Hematopoietic multipotent progenitor cell treated with erythropoietin and hydrocortisone succinate and interleukin-3 and kit ligand, for 6 days (in vitro differentiated cells): Measurements from ENCODE around the gene NEU4.
"Not testable (repeated sequence)": the region's sequence is repeated elsewhere in the genome, so short reads cannot be mapped to it uniquely, and the experiment has no call there.

Experiments
- DNase-seq: peaks from one replicate; pipeline ENCODE4 v3.0.0-alpha.2; 2015

The NEU4 gene

GRCh38 chr2:241814393-241814642 is 5.3 kb downstream of the NEU4 start:
- no peak for DNase-seq

GRCh38 chr2:241814643-241815476 is 5.9 kb downstream of the NEU4 start:
- no peak for DNase-seq

- no peak for DNase-seq
Observed at GRCh38 chr2:241815477-241816430, 6.8 kb downstream of the NEU4 start.

DNA sequence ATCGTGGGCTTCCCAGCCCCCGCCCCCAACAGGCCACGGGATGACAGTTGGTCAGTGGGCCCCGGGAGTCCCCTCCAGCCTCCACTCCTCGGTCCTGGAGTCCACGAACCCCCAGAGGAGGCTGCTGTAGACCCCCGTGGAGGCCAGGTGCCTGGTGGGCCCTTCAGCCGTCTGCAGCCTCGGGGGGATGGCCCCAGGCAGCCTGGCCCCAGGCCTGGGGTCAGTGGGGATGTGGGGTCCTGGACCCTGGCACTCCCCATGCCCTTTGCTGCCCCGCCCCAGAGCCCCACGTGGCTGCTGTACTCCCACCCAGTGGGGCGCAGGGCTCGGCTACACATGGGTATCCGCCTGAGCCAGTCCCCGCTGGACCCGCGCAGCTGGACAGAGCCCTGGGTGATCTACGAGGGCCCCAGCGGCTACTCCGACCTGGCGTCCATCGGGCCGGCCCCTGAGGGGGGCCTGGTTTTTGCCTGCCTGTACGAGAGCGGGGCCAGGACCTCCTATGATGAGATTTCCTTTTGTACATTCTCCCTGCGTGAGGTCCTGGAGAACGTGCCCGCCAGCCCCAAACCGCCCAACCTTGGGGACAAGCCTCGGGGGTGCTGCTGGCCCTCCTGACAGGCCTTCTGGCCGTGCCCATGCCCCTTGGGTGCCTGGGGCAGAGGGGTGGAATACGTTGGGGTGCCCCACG is 7.6 kb downstream of the NEU4 start:
- DNase-seq, result no peak

DNA sequence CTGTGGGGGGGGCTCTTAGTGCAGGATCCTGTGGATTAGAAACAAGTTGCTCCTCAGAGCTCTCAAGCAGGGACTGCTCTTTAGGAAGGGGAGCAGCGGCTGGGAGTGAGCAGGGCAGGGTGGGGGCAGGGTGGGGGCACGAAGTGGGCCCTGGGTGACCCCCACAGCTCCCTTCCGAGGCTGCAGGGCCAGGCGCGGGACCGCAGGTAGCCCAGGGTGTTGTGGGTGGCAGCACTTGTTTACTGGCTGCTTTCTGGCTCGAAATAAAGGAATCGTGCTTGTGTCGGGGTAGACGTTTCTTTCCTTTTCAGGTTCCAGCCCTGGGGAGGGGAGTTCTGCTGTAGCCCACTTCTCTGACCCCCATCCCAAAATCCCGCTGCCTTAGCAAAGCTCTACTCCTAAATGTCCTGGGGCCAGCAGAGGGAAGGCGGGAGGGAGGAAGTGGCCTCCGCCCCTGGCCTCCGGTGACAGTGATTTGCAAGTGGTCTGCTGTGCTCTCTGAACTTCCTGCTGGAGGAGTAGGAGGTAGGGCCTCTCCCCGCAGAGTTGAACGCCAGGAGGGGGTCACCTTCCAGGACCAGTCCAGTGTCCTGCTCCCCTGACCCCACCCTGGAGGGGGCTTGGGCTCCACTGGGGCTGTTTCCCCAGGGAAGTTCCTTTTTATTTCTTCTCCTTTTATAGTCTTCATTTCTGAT is 8.3 kb downstream of the NEU4 start:
- DNase-seq, result no peak

DNA sequence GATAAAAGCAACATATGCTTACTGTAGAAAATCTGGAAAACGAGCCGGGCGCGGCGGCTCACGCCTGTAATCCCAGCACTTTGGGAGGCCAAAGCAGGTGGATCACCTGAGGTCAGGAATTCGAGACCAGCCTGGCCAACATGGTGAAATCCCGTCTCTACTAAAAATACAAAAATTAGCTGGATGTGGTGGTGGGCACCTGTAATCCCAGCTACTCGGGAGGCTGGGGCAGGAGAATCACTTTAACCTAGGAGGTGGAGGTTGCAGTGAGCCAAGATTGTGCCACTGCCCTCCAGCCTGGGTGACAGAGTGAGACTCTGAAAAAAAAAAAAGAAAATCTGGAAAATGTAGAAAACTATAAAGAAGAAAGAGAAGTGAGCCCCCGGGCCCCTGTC is 8.8 kb downstream of the NEU4 start:
- DNase-seq, result not testable (repeated sequence)

DNA sequence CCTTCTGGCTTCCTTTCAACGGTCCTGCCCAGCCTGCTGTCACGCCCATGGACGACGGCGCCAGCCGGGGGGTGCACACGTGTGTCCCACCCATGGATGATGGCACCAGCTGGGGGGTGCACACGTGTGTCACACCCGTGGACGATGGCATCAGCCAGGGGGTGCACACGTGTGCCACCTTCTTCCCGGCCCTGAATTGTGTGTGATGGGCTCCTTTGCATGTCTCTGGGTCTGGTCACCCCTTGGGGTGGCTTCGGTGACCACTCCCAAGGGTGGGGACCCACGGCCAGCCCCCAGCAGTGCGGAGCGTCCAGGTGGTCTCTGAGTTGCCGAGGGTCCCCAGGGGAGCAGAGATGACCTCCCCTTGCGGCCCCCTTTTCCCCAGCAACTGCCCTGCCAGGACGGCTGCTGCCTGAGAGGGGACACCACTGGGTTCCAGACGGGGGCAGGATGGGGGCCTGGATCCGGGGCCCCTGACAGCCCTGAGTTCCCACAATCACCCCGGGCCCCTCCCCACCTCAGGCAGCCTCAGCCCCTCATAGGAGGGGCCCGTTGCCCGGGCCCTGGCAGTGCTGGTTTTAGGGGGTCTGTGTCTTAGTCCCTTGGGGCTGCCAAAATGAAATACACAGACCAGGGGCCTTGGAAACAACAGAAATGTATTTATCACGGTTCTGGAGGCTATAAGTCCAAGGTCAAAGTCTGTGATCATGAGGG is 9.4 kb downstream of the NEU4 start:
- DNase-seq, result no peak

- DNase-seq, result no peak
Observed at GRCh38 chr2:241818943-241819270, 9.9 kb downstream of the NEU4 start.

DNA sequence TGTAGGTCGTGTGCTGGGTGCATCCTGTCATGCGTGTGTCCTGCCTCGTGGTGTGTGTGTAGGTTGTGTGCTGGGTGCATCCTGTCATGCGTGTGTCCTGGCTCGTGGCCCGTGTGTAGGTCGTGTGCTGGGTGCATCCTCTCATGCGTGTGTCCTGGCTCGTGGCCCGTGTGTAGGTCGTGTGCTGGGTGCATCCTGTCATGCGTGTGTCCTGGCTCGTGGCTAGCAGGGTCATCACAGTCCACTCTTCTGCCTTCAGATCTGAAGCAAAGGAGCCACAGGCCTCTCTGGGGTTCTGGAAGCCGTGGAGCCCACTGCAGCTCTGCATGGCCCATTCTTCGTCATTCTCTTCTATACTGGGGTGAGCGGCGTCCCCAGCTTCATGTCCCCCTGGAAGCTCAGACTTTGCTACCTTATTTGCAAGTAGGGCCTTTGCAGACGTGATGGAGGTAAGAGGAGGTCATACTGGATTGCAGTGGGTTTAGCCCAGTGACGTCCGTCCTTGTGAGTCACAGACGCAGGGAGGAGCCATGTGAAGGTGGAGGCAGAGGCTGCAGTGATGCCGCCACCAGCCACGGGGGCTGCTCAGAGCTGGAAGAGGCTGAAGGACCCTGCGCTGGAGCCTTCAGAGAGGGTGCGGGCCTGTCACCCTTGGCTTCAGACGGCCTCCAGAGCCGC is 11.1 kb downstream of the NEU4 start:
- not testable (repeated sequence) for DNase-seq

GRCh38 chr2:241820625-241821384 is 11.8 kb downstream of the NEU4 start:
- DNase-seq, result no peak

GRCh38 chr2:241821460-241822263 is 12.7 kb downstream of the NEU4 start:
- no peak for DNase-seq

GRCh38 chr2:241822264-241822623 is 13.3 kb downstream of the NEU4 start:
- DNase-seq, result no peak

DNA sequence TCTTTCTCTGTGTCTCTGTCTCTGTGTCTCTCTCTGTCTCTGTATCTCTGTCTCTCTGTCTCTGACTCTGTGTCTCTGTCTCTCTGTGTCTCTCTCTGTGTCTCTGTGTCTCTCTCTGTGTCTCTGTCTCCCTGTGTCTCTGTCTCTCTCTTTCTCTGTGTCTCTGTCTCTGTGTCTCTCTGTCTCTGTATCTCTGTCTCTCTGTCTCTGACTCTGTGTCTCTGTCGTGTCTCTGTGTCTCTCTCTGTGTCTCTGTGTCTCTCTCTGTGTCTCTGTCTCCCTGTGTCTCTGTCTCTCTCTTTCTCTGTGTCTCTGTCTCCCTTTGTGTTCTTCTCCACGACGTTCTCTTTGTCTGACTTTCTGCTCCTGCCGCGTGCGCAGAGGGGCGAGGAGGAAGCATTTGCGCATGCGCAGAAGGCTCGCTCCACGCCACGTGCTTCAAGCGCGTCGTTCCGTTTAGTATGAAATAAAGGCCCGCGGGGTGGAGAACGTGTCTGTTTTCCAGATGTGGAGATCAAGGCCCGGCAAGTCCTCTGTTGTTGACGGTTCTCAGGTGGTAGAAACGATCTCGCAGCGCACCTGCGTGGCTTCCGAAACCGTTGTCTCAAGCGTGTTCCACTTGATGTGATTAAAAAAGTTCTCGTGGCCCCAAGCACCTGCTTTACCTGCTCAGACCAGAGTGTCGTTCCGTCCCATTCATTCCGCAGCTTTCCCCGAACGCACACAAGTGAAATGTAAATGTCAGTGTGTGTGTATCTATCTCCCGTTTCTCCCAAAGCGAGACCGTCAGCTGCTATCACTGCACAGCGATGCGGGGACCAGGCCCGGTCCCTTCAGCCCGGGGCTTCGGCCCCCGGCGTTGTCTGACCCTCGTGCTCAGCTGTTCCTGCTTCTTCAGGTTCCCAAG is 14.8 kb downstream of the NEU4 start:
- not testable (repeated sequence) for DNase-seq

GRCh38 chr2:241827394-241827793 is 18.4 kb downstream of the NEU4 start:
- no peak for DNase-seq

DNA sequence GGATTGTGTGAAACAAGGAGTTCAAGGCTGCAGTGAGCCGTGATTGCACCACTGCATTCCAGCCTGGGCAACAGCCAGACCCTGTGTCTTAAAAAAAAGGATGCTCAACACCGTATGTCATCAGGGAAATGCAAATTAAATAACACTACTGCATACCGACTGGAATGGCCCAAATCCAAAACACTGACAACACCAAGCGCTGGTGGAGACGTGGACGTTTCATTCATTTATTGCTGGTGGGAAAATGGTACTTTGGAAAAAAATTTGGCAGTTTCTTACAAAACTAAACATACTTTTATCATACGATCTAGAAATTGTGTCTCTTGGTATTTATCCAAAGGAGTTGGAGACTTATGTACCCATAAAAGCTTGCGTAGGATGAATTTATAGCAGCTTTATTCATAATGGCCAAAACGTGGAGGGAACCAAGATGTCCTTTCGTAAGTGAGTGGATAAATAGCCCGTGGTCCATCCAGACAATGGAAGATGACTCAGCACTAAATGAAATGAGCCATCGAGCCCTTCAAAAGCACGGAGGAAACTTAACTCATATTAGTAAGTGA is 24.2 kb downstream of the NEU4 start:
- no peak for DNase-seq

DNA sequence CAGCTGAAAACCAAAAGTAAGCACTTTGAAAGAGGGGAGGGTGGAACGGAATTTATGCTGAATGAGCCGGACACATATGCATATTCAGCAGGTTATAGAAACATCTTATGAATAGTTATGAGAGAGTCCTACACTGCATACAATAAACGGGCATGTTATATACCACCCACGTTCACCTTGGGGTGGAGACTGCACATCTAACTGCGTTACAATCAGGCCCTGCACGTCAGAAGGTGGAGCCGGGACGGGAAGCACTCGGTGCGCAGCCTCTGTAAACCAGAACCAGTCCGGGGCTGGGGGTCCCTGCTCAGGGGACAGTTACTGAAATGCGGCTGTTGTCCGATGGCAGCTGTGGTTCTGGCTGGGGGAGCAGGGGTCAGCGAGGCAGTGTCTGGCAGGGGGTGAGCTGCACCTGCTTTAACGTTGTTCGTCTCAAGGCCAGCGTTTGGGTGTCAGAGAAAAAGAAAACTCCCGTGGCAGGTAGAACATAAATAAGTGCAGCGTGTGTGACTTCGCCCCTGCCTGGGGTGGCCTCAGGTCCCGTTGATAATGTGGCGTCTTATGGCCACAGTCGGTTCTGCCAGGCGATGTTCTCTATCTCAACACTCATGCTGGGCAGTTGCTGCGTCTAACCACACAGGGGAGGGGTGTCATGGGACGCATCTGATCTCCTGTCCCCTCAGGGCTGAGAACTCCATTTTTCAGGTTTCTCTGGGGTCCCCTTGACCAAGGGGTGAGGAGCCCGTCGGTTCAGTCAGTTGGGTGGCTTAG is 24.9 kb downstream of the NEU4 start:
- DNase-seq, result not testable (repeated sequence)

DNA sequence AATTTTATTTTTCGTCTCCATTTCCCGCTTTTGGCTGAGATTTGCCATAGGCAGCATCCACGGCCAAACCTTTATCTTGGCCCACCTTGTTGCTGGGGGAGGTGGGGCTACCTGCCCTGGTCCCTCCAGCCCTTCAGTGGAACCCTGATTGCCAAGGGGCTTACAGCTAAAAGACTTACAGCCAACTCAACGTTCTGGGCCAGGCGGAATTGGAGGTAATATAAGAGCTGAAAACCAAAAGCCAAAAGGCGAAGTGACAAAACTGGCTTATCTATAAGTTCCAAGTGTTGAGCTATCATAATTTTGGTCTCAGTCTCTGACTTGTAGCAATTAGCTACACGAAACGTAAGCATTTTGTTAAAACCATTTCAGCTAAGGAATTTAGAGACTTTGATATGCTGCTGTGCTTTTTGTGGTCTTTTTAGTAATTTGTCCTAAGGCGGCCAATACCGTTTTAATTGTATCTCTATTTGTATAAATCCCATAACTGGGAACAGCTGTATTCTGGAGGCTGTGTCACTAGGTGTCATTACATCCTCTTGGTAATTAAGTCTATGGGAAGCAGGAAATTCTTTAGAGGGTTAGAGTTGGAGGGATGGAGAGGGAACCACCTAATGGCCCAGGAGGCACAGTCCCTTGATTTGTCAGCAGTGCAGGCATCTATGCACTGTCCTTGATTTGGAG is 25.7 kb downstream of the NEU4 start:
- DNase-seq, result no peak
